HUES6 (cell line): Measurements from ENCODE around the gene PER2.
A peak's percentile ranks its signal among the peaks of the same experiment; 100 is the strongest.

Experiments used
- H3K27ac ChIP-seq: 2 replicates; pipeline ENCODE4 v1.7.0; 2013; ENCODE audit warnings: low read depth, mild to moderate bottlenecking, low read length, inconsistent platforms
- H3K27me3 ChIP-seq: 2 replicates; pipeline ENCODE4 v1.6.1; 2013; ENCODE audit warnings: low read length; ENCODE audit not compliant: control insufficient read depth, insufficient read depth
- H3K36me3 ChIP-seq: 2 replicates; pipeline ENCODE4 v1.6.1; 2013; ENCODE audit warnings: low read length; ENCODE audit not compliant: control insufficient read depth, insufficient read depth
- H3K4me1 ChIP-seq: 2 replicates; pipeline ENCODE4 v1.6.1; 2013; ENCODE audit warnings: low read length; ENCODE audit not compliant: control insufficient read depth, insufficient read depth
- H3K4me3 ChIP-seq: 2 replicates; pipeline ENCODE4 v1.5.1; 2013; ENCODE audit warnings: low read depth, low read length
- H3K9ac ChIP-seq: one replicate; pipeline ENCODE4 v1.6.1; 2013; ENCODE audit warnings: mild to moderate bottlenecking, low read length
- H3K9me3 ChIP-seq: 2 replicates; pipeline ENCODE4 v1.6.1; 2013; ENCODE audit warnings: low read depth, low read length; ENCODE audit not compliant: control insufficient read depth, insufficient read depth

PER2 gene

GRCh38 chr2:238294393-238295143 is 6.2 kb upstream of the PER2 start:
- Histone ChIP-seq H3K4me1 (peaks cover 14% of the 10 kb centered on the region), H3K9me3 (no peaks in the 10 kb centered on the region), H3K4me3 (no peak overlapping the region), H3K27ac (no peak overlapping the region), H3K36me3 (no peaks in the 10 kb centered on the region), H3K9ac (no peak overlapping the region), H3K27me3 (peaks cover 18% of the 10 kb centered on the region)

- Histone ChIP-seq H3K9ac (no peak overlapping the region), H3K4me1 (peaks cover 18% of the 10 kb centered on the region), H3K4me3 (no peak overlapping the region), H3K27ac (no peak overlapping the region), H3K9me3 (no peaks in the 10 kb centered on the region), H3K36me3 (no peaks in the 10 kb centered on the region), H3K27me3 (peaks cover 19% of the 10 kb centered on the region)
Measured at GRCh38 chr2:238294046-238294392, 5.6 kb upstream of the PER2 start.

- no peak overlapping the region for H3K27ac ChIP-seq
- peaks cover 21% of the 10 kb centered on the region for H3K4me1 ChIP-seq
- H3K4me3 ChIP-seq: no peak overlapping the region
- peaks cover 19% of the 10 kb centered on the region for H3K27me3 ChIP-seq
- H3K36me3 ChIP-seq: no peaks in the 10 kb centered on the region
- H3K9me3 ChIP-seq: no peaks in the 10 kb centered on the region
- H3K9ac ChIP-seq: no peak overlapping the region
Measured at GRCh38 chr2:238291550-238292281, 3.3 kb upstream of the PER2 start.

- no peak overlapping the region for H3K27ac ChIP-seq
- no peaks in the 10 kb centered on the region for H3K36me3 ChIP-seq
- peaks cover 19% of the 10 kb centered on the region for H3K27me3 ChIP-seq
- no peaks in the 10 kb centered on the region for H3K9me3 ChIP-seq
- H3K4me3 ChIP-seq: no peak overlapping the region; the same call in 1 of the 2 replicates
- no peak overlapping the region for H3K9ac ChIP-seq
- H3K4me1 ChIP-seq: peaks cover 29% of the 10 kb centered on the region
Measured at GRCh38 chr2:238290715-238291549, 2.5 kb upstream of the PER2 start.

GRCh38 chr2:238290091-238290509 is 1.7 kb upstream of the PER2 start:
- Histone ChIP-seq H3K9me3 (no peaks in the 10 kb centered on the region), H3K36me3 (no peaks in the 10 kb centered on the region), H3K4me3 (peak overlapping the region; percentile 66), H3K9ac (no peak overlapping the region), H3K27me3 (peaks cover 13% of the 10 kb centered on the region), H3K4me1 (peaks cover 37% of the 10 kb centered on the region), H3K27ac (no peak overlapping the region)

GRCh38 chr2:238289574-238289973 is 1.2 kb upstream of the PER2 start:
- Histone ChIP-seq H3K27me3 (peaks cover 9% of the 10 kb centered on the region), H3K27ac (no peak overlapping the region), H3K36me3 (no peaks in the 10 kb centered on the region), H3K9ac (peak overlapping the region; percentile 37), H3K4me1 (peaks cover 39% of the 10 kb centered on the region), H3K4me3 (peak overlapping the region; percentile 66), H3K9me3 (no peaks in the 10 kb centered on the region)

GRCh38 chr2:238288650-238289573 is 502 bp upstream of the PER2 start:
- H3K36me3 ChIP-seq: no peaks in the 10 kb centered on the region
- H3K9me3 ChIP-seq: no peaks in the 10 kb centered on the region
- H3K9ac ChIP-seq: peak overlapping the region; percentile 67
- H3K4me1 ChIP-seq: peaks cover 39% of the 10 kb centered on the region
- peaks cover 6% of the 10 kb centered on the region; the same call in 1 of the 2 replicates for H3K27me3 ChIP-seq
- peak overlapping the region; percentile 83 for H3K4me3 ChIP-seq
- no peak overlapping the region for H3K27ac ChIP-seq

- Histone ChIP-seq H3K4me1 (peaks cover 39% of the 10 kb centered on the region), H3K27me3 (peaks cover 6% of the 10 kb centered on the region; the same call in 1 of the 2 replicates), H3K4me3 (peak overlapping the region; percentile 83), H3K27ac (no peak overlapping the region), H3K9ac (peak overlapping the region; percentile 33), H3K36me3 (no peaks in the 10 kb centered on the region), H3K9me3 (no peaks in the 10 kb centered on the region)
Measured at GRCh38 chr2:238286987-238287736, 1.2 kb downstream of the PER2 start.

- no peak overlapping the region for H3K9ac ChIP-seq
- no peaks in the 10 kb centered on the region for H3K9me3 ChIP-seq
- no peak overlapping the region for H3K27ac ChIP-seq
- H3K27me3 ChIP-seq: peaks cover 6% of the 10 kb centered on the region; the same call in 1 of the 2 replicates
- H3K4me1 ChIP-seq: peaks cover 39% of the 10 kb centered on the region
- H3K36me3 ChIP-seq: no peaks in the 10 kb centered on the region
- H3K4me3 ChIP-seq: no peak overlapping the region
Measured at GRCh38 chr2:238286551-238286950, 1.9 kb downstream of the PER2 start.
